Measurements from ENCODE around the gene NDUFS8. TPM values are rescaled to one million over a fixed set of nuclear protein-coding genes. Genes with fewer than 3 reads are reported as not detected.

NDUFS8 gene
- total and polyA plus RNA-seq, 2 experiments from 2014 or later, result 175 to 308 TPM

DNA sequence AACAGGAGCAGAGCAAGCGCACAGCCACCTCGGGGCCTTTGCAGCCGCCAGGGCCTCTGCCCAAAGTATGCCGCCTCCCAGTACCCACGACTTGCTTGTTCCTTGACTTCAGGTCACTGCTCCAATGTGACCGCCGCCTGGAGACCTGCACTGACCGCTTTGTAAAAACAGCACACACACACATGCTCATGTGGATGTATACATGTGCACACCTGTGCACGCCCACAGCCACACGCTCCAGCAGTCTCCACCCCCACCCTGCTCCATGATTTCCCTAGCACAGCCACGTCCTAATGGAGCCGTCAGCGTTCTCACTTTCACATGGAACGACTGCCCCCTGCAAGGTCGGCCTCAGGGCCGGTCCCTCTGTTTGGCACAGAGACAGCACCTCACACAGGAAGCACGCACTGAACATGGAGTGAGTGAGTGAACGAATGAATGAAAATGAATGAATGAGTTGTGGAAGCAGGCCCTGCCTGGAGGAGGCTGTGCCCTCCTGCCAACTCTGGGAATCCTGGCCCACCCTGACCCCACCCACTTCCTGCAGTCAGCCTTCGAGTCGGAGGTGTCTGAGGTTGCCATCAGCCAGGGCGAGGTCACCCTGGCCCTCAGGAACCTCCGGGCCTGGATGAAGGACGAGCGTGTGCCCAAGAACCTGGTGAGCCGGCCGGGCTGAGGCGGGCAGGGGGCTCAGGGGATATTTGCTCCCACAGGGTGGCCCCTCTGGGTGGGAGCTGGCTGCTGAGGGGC is 12.3 kb upstream of the NDUFS8 start:
- H3K36me3 ChIP-seq (ENCODE audit: insufficient read depth), result no peaks in the 10 kb centered on the region
- TF ChIP-seq POLR2AphosphoS5 (IDR thresholded peaks at IDR 0.05; ENCODE audit: low read depth), result no peak
- TF ChIP-seq, protein P1, sequence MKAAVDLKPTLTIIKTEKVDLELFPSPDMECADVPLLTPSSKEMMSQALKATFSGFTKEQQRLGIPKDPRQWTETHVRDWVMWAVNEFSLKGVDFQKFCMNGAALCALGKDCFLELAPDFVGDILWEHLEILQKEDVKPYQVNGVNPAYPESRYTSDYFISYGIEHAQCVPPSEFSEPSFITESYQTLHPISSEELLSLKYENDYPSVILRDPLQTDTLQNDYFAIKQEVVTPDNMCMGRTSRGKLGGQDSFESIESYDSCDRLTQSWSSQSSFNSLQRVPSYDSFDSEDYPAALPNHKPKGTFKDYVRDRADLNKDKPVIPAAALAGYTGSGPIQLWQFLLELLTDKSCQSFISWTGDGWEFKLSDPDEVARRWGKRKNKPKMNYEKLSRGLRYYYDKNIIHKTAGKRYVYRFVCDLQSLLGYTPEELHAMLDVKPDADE (IDR thresholded peaks at IDR 0.05), result no peak
- no peak for TF ChIP-seq STAT1 (IDR thresholded peaks at IDR 0.05; ENCODE audit: unreplicated experiment)
- no peak for TF ChIP-seq CREB1 (CRISPR knock-in tag; IDR thresholded peaks at IDR 0.05; ENCODE audit: low read depth)
- TF ChIP-seq, protein P2, sequence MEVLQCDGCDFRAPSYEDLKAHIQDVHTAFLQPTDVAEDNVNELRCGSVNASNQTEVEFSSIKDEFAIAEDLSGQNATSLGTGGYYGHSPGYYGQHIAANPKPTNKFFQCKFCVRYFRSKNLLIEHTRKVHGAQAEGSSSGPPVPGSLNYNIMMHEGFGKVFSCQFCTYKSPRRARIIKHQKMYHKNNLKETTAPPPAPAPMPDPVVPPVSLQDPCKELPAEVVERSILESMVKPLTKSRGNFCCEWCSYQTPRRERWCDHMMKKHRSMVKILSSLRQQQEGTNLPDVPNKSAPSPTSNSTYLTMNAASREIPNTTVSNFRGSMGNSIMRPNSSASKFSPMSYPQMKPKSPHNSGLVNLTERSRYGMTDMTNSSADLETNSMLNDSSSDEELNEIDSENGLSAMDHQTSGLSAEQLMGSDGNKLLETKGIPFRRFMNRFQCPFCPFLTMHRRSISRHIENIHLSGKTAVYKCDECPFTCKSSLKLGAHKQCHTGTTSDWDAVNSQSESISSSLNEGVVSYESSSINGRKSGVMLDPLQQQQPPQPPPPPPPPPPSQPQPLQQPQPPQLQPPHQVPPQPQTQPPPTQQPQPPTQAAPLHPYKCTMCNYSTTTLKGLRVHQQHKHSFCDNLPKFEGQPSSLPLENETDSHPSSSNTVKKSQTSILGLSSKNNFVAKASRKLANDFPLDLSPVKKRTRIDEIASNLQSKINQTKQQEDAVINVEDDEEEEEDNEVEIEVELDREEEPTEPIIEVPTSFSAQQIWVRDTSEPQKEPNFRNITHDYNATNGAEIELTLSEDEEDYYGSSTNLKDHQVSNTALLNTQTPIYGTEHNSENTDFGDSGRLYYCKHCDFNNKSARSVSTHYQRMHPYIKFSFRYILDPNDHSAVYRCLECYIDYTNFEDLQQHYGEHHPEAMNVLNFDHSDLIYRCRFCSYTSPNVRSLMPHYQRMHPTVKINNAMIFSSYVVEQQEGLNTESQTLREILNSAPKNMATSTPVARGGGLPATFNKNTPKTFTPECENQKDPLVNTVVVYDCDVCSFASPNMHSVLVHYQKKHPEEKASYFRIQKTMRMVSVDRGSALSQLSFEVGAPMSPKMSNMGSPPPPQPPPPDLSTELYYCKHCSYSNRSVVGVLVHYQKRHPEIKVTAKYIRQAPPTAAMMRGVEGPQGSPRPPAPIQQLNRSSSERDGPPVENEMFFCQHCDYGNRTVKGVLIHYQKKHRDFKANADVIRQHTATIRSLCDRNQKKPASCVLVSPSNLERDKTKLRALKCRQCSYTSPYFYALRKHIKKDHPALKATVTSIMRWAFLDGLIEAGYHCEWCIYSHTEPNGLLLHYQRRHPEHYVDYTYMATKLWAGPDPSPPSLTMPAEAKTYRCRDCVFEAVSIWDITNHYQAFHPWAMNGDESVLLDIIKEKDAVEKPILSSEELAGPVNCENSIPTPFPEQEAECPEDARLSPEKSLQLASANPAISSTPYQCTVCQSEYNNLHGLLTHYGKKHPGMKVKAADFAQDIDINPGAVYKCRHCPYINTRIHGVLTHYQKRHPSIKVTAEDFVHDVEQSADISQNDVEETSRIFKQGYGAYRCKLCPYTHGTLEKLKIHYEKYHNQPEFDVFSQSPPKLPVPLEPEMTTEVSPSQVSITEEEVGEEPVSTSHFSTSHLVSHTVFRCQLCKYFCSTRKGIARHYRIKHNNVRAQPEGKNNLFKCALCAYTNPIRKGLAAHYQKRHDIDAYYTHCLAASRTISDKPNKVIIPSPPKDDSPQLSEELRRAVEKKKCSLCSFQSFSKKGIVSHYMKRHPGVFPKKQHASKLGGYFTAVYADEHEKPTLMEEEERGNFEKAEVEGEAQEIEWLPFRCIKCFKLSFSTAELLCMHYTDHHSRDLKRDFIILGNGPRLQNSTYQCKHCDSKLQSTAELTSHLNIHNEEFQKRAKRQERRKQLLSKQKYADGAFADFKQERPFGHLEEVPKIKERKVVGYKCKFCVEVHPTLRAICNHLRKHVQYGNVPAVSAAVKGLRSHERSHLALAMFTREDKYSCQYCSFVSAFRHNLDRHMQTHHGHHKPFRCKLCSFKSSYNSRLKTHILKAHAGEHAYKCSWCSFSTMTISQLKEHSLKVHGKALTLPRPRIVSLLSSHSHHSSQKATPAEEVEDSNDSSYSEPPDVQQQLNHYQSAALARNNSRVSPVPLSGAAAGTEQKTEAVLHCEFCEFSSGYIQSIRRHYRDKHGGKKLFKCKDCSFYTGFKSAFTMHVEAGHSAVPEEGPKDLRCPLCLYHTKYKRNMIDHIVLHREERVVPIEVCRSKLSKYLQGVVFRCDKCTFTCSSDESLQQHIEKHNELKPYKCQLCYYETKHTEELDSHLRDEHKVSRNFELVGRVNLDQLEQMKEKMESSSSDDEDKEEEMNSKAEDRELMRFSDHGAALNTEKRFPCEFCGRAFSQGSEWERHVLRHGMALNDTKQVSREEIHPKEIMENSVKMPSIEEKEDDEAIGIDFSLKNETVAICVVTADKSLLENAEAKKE (CRISPR knock-in tag; IDR thresholded peaks at IDR 0.05), result no peak
- TF ChIP-seq EZH2phosphoT487 (IDR thresholded peaks at IDR 0.05; ENCODE audit: unreplicated experiment), result no peak
- no peak for TF ChIP-seq NANOG (IDR thresholded peaks at IDR 0.05; ENCODE audit: borderline replicate concordance)
- no peak for TF ChIP-seq ZNF331 (CRISPR knock-in tag; IDR thresholded peaks at IDR 0.05; ENCODE audit: low read depth)
- TF ChIP-seq, protein P3, sequence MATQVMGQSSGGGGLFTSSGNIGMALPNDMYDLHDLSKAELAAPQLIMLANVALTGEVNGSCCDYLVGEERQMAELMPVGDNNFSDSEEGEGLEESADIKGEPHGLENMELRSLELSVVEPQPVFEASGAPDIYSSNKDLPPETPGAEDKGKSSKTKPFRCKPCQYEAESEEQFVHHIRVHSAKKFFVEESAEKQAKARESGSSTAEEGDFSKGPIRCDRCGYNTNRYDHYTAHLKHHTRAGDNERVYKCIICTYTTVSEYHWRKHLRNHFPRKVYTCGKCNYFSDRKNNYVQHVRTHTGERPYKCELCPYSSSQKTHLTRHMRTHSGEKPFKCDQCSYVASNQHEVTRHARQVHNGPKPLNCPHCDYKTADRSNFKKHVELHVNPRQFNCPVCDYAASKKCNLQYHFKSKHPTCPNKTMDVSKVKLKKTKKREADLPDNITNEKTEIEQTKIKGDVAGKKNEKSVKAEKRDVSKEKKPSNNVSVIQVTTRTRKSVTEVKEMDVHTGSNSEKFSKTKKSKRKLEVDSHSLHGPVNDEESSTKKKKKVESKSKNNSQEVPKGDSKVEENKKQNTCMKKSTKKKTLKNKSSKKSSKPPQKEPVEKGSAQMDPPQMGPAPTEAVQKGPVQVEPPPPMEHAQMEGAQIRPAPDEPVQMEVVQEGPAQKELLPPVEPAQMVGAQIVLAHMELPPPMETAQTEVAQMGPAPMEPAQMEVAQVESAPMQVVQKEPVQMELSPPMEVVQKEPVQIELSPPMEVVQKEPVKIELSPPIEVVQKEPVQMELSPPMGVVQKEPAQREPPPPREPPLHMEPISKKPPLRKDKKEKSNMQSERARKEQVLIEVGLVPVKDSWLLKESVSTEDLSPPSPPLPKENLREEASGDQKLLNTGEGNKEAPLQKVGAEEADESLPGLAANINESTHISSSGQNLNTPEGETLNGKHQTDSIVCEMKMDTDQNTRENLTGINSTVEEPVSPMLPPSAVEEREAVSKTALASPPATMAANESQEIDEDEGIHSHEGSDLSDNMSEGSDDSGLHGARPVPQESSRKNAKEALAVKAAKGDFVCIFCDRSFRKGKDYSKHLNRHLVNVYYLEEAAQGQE (IDR thresholded peaks at IDR 0.05; ENCODE audit: unreplicated experiment), result no peak
- TF ChIP-seq JUNB (IDR thresholded peaks at IDR 0.05; ENCODE audit: unreplicated experiment), result no peak
- no peak for TF ChIP-seq EZH2 (IDR thresholded peaks at IDR 0.05; ENCODE audit: low read depth, unreplicated experiment)
- TF ChIP-seq, protein P4, sequence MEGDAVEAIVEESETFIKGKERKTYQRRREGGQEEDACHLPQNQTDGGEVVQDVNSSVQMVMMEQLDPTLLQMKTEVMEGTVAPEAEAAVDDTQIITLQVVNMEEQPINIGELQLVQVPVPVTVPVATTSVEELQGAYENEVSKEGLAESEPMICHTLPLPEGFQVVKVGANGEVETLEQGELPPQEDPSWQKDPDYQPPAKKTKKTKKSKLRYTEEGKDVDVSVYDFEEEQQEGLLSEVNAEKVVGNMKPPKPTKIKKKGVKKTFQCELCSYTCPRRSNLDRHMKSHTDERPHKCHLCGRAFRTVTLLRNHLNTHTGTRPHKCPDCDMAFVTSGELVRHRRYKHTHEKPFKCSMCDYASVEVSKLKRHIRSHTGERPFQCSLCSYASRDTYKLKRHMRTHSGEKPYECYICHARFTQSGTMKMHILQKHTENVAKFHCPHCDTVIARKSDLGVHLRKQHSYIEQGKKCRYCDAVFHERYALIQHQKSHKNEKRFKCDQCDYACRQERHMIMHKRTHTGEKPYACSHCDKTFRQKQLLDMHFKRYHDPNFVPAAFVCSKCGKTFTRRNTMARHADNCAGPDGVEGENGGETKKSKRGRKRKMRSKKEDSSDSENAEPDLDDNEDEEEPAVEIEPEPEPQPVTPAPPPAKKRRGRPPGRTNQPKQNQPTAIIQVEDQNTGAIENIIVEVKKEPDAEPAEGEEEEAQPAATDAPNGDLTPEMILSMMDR (conservative IDR thresholded peaks at IDR 0.05; ENCODE audit: low read depth in 2 of 2), result no peak
- H3K27ac Mint-ChIP-seq, result no peak overlapping the region
- no peak overlapping the region for H2AFZ ChIP-seq
- H3K27me3 ChIP-seq (ENCODE audit: insufficient read depth), result no peaks in the 10 kb centered on the region
- H3K9me2 ChIP-seq (ENCODE audit: insufficient read depth), result no peaks in the 10 kb centered on the region
- H3K27ac ChIP-seq (ENCODE audit: low read depth), result no peak overlapping the region
- no peak overlapping the region for H3K4me3 Mint-ChIP-seq
- H3K4me1 Mint-ChIP-seq, result peaks cover 11% of the 10 kb centered on the region
- no peak overlapping the region for H3K4me3 ChIP-seq
- H3K79me2 ChIP-seq (replicated peaks; ENCODE audit: insufficient read depth), result no peaks in the 10 kb centered on the region
- H3K36me3 Mint-ChIP-seq (ENCODE audit: low read depth), result no peaks in the 10 kb centered on the region
- no peaks in the 10 kb centered on the region for H3K9me3 Mint-ChIP-seq
- no peaks in the 10 kb centered on the region for H3K4me1 ChIP-seq (ENCODE audit: insufficient read depth)
- H4K20me1 ChIP-seq (replicated peaks; ENCODE audit: insufficient read depth), result no peaks in the 10 kb centered on the region
- DNase-seq (ENCODE audit: low spot score), result no peak
- no peak overlapping the region for H3K4me2 ChIP-seq
- peaks cover 14% of the 10 kb centered on the region for H3K27me3 Mint-ChIP-seq (ENCODE audit: insufficient read depth, low read depth, poor library complexity)
- no peaks in the 10 kb centered on the region for H3F3A ChIP-seq (replicated peaks; ENCODE audit: low read depth)
- no peak for ATAC-seq

Data from GM23338 (cell line).